ENCODE data around the gene HNF1B. TPM values are rescaled to one million over a fixed set of nuclear protein-coding genes. Genes with fewer than 3 reads are reported as not detected.

Gene HNF1B
- total RNA-seq, 1 experiment from 2014 or later = not detected

DNA sequence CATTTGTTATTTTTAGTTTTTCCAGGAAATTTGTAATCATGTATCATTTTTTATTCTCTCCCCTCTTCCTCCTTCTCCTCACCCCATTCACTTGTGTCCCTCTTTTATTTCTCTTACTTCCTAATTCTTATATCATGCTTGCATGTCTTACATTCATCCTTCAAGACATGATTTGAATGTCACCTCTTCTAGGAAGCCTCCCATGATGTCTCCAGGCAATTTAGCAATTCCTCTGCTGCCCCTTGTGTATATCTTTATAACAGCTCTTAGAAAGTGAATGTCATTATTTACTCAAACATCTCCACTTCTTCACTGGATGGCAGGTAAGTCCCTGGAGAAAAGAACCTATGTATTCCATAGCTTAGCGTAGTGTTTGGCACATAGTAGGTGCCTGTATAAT lies 7.8 kb downstream of the HNF1B start:
- TF ChIP-seq, protein P1, sequence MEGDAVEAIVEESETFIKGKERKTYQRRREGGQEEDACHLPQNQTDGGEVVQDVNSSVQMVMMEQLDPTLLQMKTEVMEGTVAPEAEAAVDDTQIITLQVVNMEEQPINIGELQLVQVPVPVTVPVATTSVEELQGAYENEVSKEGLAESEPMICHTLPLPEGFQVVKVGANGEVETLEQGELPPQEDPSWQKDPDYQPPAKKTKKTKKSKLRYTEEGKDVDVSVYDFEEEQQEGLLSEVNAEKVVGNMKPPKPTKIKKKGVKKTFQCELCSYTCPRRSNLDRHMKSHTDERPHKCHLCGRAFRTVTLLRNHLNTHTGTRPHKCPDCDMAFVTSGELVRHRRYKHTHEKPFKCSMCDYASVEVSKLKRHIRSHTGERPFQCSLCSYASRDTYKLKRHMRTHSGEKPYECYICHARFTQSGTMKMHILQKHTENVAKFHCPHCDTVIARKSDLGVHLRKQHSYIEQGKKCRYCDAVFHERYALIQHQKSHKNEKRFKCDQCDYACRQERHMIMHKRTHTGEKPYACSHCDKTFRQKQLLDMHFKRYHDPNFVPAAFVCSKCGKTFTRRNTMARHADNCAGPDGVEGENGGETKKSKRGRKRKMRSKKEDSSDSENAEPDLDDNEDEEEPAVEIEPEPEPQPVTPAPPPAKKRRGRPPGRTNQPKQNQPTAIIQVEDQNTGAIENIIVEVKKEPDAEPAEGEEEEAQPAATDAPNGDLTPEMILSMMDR (IDR thresholded peaks at IDR 0.05; ENCODE audit: unreplicated experiment) = peak; percentile 15
- Mint-ChIP-seq H3K4me3 (ENCODE audit: unreplicated experiment) (no peak overlapping the region), H3K27ac (ENCODE audit: low read depth, unreplicated experiment) (no peak overlapping the region), H3K36me3 (ENCODE audit: insufficient read depth, unreplicated experiment) (no peaks in the 10 kb centered on the region), H3K9me3 (ENCODE audit: unreplicated experiment) (no peaks in the 10 kb centered on the region), H3K4me1 (ENCODE audit: insufficient read depth, unreplicated experiment) (peaks cover 5% of the 10 kb centered on the region), H3K27me3 (ENCODE audit: insufficient read depth, unreplicated experiment) (peaks cover 62% of the 10 kb centered on the region)
- ChIA-PET POLR2A (no interaction called here), CTCF (interaction anchor here (0.7 to 1.3 kb wide), 2 partner anchors 14 to 69 kb away, joined by 3 read pairs; no protein-coding TSS in a partner anchor)
- peak; percentile 11 for DNase-seq (ENCODE audit: unreplicated experiment)
- intact Hi-C loops (cut with micrococcal nuclease) = no loop called here
- BruUV-seq (replicated peaks) = no TSS peak

GRCh38 chr17:37736428-37736827 lies 8.4 kb downstream of the HNF1B start:
- peaks cover 55% of the 10 kb centered on the region for H3K27me3 Mint-ChIP-seq (ENCODE audit: insufficient read depth, unreplicated experiment)
- TF ChIP-seq, protein P1 (IDR thresholded peaks at IDR 0.05; ENCODE audit: unreplicated experiment) = no peak
- ChIA-PET CTCF (no interaction called here), POLR2A (no interaction called here)
- no peak for DNase-seq (ENCODE audit: unreplicated experiment)
- peaks cover 5% of the 10 kb centered on the region for H3K4me1 Mint-ChIP-seq (ENCODE audit: insufficient read depth, unreplicated experiment)
- H3K27ac Mint-ChIP-seq (ENCODE audit: low read depth, unreplicated experiment) = no peak overlapping the region
- no TSS peak for BruUV-seq (replicated peaks)
- H3K9me3 Mint-ChIP-seq (ENCODE audit: unreplicated experiment) = no peaks in the 10 kb centered on the region
- H3K4me3 Mint-ChIP-seq (ENCODE audit: unreplicated experiment) = no peak overlapping the region
- H3K36me3 Mint-ChIP-seq (ENCODE audit: insufficient read depth, unreplicated experiment) = no peaks in the 10 kb centered on the region
- intact Hi-C loops (cut with micrococcal nuclease) = no loop called here

- CTCF ChIA-PET = no interaction called here
- intact Hi-C loops (cut with micrococcal nuclease) = no loop called here
- peaks cover 5% of the 10 kb centered on the region for H3K4me1 Mint-ChIP-seq (ENCODE audit: insufficient read depth, unreplicated experiment)
- DNase-seq (ENCODE audit: unreplicated experiment) = no peak
- H3K9me3 Mint-ChIP-seq (ENCODE audit: unreplicated experiment) = no peaks in the 10 kb centered on the region
- no peak overlapping the region for H3K4me3 Mint-ChIP-seq (ENCODE audit: unreplicated experiment)
- BruUV-seq (replicated peaks) = no TSS peak
- TF ChIP-seq, protein P1 (IDR thresholded peaks at IDR 0.05; ENCODE audit: unreplicated experiment) = no peak
- POLR2A ChIA-PET = no interaction called here
- H3K27me3 Mint-ChIP-seq (ENCODE audit: insufficient read depth, unreplicated experiment) = peaks cover 42% of the 10 kb centered on the region
- no peak overlapping the region for H3K27ac Mint-ChIP-seq (ENCODE audit: low read depth, unreplicated experiment)
- H3K36me3 Mint-ChIP-seq (ENCODE audit: insufficient read depth, unreplicated experiment) = no peaks in the 10 kb centered on the region
Observed at GRCh38 chr17:37735165-37735564, 9.7 kb downstream of the HNF1B start.

DNA sequence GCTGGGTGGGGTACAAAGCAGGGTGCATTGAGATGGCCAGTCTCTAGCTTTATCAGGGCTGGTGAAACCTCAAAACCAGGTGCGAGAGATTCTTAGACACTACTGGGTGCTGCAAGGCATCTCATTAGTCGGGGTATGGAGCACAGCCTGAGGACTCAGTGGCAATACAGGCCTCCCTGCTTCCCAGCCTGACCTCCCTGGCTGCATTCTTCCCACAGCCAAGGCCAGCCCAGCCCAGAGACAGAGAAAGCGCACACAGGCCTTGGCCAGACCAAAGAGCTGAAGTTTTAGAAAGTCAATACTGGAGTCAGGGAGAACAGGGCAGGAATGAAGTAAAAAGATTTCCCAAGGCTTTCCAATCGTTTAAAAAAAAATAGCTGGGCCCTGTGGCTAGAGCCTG lies 12.5 kb downstream of the HNF1B start:
- Mint-ChIP-seq H3K9me3 (ENCODE audit: unreplicated experiment) (no peaks in the 10 kb centered on the region), H3K4me3 (ENCODE audit: unreplicated experiment) (no peak overlapping the region), H3K36me3 (ENCODE audit: insufficient read depth, unreplicated experiment) (no peaks in the 10 kb centered on the region), H3K4me1 (ENCODE audit: insufficient read depth, unreplicated experiment) (no peaks in the 10 kb centered on the region), H3K27me3 (ENCODE audit: insufficient read depth, unreplicated experiment) (peaks cover 14% of the 10 kb centered on the region), H3K27ac (ENCODE audit: low read depth, unreplicated experiment) (no peak overlapping the region)
- BruUV-seq (replicated peaks) = no TSS peak
- intact Hi-C loops (cut with micrococcal nuclease) = no loop called here
- TF ChIP-seq, protein P1 (IDR thresholded peaks at IDR 0.05; ENCODE audit: unreplicated experiment) = no peak
- no peak for DNase-seq (ENCODE audit: unreplicated experiment)
- ChIA-PET POLR2A (no interaction called here), CTCF (interaction anchor here (1.3 kb wide), 1 partner anchor 38 kb away, joined by 4 read pairs; no protein-coding TSS in a partner anchor)

Data from MCF 10A (cell line).